RWPE1 (cell line): Measurements from ENCODE around the gene DLGAP1.
"Not testable (repeated sequence)": the region's sequence is repeated elsewhere in the genome, so short reads cannot be mapped to it uniquely, and the experiment has no call there.

Experiments
- CTCF ChIA-PET: fragments of 350-600 bp; sonication (Branson Sonifier 250); formaldehyde crosslinking; extraction: SDS; loops from one replicate; lab custom pipeline; 2021; lab: Yijun Ruan, JAX
- POLR2A ChIA-PET: fragments of 400-600 bp; formaldehyde crosslinking; extraction: SDS; loops from one replicate; lab custom pipeline; 2020; ENCODE audit warnings: antibody characterized with exemption; ENCODE audit not compliant: low non-redundant PET; lab: Yijun Ruan, JAX
- DNase-seq: peaks from one replicate; pipeline ENCODE4 v3.0.0; 2012; ENCODE audit warnings: low spot score
- H3K27ac ChIP-seq: fragments of 450-650 bp; 2 replicates; pipeline ENCODE4 v1.5.1; 2017
- TF ChIP-seq, protein P1 (sequence below): fragments of 450-650 bp; conservative IDR thresholded peaks from 2 replicates; pipeline ENCODE4 v1.5.1; 2017; ENCODE audit warnings: low read depth, mild to moderate bottlenecking

The DLGAP1 gene

GRCh38 chr18:4040391-4041092 lies 414.6 kb downstream of the DLGAP1 start:
- no peak overlapping the region for H3K27ac ChIP-seq
- TF ChIP-seq, protein P1, sequence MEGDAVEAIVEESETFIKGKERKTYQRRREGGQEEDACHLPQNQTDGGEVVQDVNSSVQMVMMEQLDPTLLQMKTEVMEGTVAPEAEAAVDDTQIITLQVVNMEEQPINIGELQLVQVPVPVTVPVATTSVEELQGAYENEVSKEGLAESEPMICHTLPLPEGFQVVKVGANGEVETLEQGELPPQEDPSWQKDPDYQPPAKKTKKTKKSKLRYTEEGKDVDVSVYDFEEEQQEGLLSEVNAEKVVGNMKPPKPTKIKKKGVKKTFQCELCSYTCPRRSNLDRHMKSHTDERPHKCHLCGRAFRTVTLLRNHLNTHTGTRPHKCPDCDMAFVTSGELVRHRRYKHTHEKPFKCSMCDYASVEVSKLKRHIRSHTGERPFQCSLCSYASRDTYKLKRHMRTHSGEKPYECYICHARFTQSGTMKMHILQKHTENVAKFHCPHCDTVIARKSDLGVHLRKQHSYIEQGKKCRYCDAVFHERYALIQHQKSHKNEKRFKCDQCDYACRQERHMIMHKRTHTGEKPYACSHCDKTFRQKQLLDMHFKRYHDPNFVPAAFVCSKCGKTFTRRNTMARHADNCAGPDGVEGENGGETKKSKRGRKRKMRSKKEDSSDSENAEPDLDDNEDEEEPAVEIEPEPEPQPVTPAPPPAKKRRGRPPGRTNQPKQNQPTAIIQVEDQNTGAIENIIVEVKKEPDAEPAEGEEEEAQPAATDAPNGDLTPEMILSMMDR: no peak
- DNase-seq: no peak
- ChIA-PET POLR2A (no interaction called here), CTCF (interaction anchor here (0.6 kb wide), 1 partner anchor 9 kb away, joined by 7 read pairs; no protein-coding TSS in a partner anchor)

- no peak overlapping the region for H3K27ac ChIP-seq
- DNase-seq: no peak
- ChIA-PET POLR2A (no interaction called here), CTCF (no interaction called here)
- TF ChIP-seq, protein P1: no peak
Measured at GRCh38 chr18:4035521-4035920, 419.6 kb downstream of the DLGAP1 start.

DNA sequence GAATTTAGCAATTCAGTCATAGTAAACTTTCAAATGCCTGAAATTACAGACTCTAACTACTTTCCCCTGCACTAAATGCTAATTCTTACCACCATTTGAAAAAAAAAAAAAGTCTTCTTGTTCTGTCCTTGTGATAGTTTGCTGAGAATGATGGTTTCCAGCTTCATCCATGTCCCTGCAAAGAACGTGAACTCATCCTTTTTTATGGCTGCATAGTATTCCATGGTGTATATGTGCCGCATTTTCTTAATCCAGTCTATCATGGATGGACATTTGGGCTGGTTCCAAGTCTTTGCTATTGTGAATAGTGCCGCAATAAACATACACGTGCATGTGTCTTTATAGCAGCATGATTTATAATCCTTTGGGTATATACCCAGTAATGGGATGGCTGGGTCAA lies 420.3 kb downstream of the DLGAP1 start:
- CTCF ChIA-PET, H3K27ac ChIP-seq, POLR2A ChIA-PET, DNase-seq: not testable (repeated sequence)

DNA sequence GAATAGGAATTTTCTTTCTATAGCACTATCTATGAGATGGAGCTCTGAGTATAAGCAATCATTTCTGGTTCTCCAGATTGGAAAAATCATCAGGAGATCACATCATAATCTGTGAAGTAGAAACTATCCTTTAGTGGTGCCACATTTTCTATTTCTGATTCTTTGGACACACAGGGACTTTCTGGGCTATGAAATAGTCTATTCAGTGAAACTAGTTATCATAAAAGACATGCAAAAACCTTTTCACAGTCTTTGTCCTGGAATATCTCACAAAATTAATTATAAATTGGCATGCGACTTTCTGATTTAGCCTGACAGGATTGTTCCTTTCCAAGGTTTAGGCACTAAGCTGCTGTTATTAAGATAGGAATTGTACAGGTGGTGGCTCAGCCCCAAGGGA lies 428.6 kb downstream of the DLGAP1 start:
- no peak overlapping the region for H3K27ac ChIP-seq
- POLR2A ChIA-PET: no interaction called here
- CTCF ChIA-PET: no interaction called here
- TF ChIP-seq, protein P1: no peak
- DNase-seq: no peak

DNA sequence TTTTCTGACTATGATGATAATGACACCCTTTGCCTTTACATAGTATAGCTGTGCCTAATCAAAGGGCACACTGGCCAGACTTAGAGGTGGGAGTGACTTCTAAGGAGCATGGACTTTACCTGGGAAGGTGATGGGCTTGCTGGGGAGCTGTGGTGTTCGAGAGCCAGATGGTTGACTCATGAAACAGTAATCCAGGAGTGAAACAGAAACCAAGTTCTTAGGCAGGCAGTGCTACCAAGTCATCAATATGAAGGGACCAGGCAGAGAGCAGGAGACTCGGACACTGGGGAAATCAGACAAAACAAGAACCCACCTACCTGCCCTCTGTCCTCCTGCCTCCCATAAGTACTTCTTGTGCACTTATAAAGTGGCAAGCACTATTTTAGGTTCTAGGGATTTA lies 430.4 kb downstream of the DLGAP1 start:
- DNase-seq: no peak
- H3K27ac ChIP-seq: no peak overlapping the region
- TF ChIP-seq, protein P1: no peak
- ChIA-PET POLR2A (no interaction called here), CTCF (no interaction called here)

DNA sequence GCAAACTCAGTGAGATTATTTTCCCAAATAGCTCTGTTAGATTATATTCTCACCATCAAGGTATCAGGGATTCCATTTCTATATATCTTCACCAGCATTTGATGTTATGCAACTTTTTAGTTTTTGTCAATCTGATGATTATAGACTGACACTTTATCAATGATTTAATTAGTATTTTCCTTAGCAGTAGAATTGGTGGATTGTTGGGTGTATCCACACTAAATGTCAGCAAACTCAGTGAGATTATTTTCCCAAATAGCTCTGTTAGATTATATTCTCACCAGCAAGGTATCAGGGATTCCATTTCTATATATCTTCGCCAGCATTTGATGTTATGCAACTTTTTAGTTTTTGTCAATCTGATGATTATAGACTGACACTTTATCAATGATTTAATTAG lies 432.4 kb downstream of the DLGAP1 start:
- POLR2A ChIA-PET, DNase-seq, CTCF ChIA-PET, H3K27ac ChIP-seq: not testable (repeated sequence)

GRCh38 chr18:4020026-4020425 lies 435.1 kb downstream of the DLGAP1 start:
- CTCF ChIA-PET: interaction anchor here (1.5 kb wide), 1 partner anchor 24 kb away, joined by 7 read pairs; no protein-coding TSS in a partner anchor
- TF ChIP-seq, protein P1: no peak
- H3K27ac ChIP-seq: no peak overlapping the region
- POLR2A ChIA-PET: no interaction called here
- DNase-seq: no peak
